ENCODE measurements around the gene WFDC9.
"Not testable (repeated sequence)": the region's sequence is repeated elsewhere in the genome, so short reads cannot be mapped to it uniquely, and the experiment has no call there.

WFDC9 gene

DNA sequence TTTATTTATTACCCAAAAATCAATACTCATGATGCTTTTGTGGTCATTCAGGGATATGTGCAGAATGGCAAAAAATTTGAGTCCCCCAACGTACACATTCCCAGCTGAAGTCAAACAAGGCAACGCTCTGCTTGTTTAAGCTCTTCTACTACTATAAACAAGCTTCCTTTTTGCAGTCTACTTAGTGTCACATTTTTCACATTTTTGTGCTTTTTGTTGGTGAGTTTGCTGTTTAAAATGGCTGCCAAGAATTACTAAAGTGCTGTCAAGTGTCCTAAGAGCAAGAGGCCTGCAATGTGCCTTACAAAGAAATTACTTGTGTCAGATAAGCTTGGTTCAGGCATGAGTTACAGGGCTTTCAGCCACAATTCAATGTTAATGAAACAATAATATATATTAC, 54.1 kb downstream of the WFDC9 start:
- H3K9ac ChIP-seq (ENCODE audit: low read depth, low read length, poor library complexity, severe bottlenecking): no peak overlapping the region
- H3K36me3 ChIP-seq (ENCODE audit: insufficient read depth, low read length): no peaks in the 10 kb centered on the region
- H3K4me1 ChIP-seq (ENCODE audit: insufficient read depth, low read length, poor library complexity, severe bottlenecking): no peaks in the 10 kb centered on the region
- H2AFZ ChIP-seq (ENCODE audit: low read length): no peak overlapping the region
- no peaks in the 10 kb centered on the region for H3F3A ChIP-seq (ENCODE audit: low read depth)
- H3K27me3 ChIP-seq (ENCODE audit: insufficient read depth, low read length, poor library complexity, severe bottlenecking): no peaks in the 10 kb centered on the region
- H3K9me3 ChIP-seq (ENCODE audit: insufficient read depth, low read depth, low read length): no peaks in the 10 kb centered on the region
- no peaks in the 10 kb centered on the region for H4K20me1 ChIP-seq (ENCODE audit: insufficient read depth, low read length, poor library complexity, severe bottlenecking)
- H3K79me2 ChIP-seq (ENCODE audit: insufficient read depth, low read length): no peaks in the 10 kb centered on the region
- H3K4me2 ChIP-seq (ENCODE audit: low read depth, low read length, poor library complexity, severe bottlenecking): no peak overlapping the region
- no peak overlapping the region for H3K4me3 ChIP-seq (ENCODE audit: low read length, poor library complexity, severe bottlenecking)
- TF ChIP-seq, protein P1, sequence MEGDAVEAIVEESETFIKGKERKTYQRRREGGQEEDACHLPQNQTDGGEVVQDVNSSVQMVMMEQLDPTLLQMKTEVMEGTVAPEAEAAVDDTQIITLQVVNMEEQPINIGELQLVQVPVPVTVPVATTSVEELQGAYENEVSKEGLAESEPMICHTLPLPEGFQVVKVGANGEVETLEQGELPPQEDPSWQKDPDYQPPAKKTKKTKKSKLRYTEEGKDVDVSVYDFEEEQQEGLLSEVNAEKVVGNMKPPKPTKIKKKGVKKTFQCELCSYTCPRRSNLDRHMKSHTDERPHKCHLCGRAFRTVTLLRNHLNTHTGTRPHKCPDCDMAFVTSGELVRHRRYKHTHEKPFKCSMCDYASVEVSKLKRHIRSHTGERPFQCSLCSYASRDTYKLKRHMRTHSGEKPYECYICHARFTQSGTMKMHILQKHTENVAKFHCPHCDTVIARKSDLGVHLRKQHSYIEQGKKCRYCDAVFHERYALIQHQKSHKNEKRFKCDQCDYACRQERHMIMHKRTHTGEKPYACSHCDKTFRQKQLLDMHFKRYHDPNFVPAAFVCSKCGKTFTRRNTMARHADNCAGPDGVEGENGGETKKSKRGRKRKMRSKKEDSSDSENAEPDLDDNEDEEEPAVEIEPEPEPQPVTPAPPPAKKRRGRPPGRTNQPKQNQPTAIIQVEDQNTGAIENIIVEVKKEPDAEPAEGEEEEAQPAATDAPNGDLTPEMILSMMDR (conservative IDR thresholded peaks at IDR 0.05; ENCODE audit: low read length): no peak
- TF ChIP-seq EZH2phosphoT487 (IDR thresholded peaks at IDR 0.05; ENCODE audit: borderline replicate concordance): no peak
- no peaks in the 10 kb centered on the region for H3K9me2 ChIP-seq (replicated peaks; ENCODE audit: low read depth, low read length)

GRCh38 chr20:45575931-45576330, 55.2 kb downstream of the WFDC9 start:
- H3K4me3 ChIP-seq (ENCODE audit: low read length, poor library complexity, severe bottlenecking): no peak overlapping the region
- H3F3A ChIP-seq (ENCODE audit: low read depth): no peaks in the 10 kb centered on the region
- no peak overlapping the region for H3K4me2 ChIP-seq (ENCODE audit: low read depth, low read length, poor library complexity, severe bottlenecking)
- no peaks in the 10 kb centered on the region for H3K27me3 ChIP-seq (ENCODE audit: insufficient read depth, low read length, poor library complexity, severe bottlenecking)
- no peaks in the 10 kb centered on the region for H3K9me3 ChIP-seq (ENCODE audit: insufficient read depth, low read depth, low read length)
- H3K4me1 ChIP-seq (ENCODE audit: insufficient read depth, low read length, poor library complexity, severe bottlenecking): no peaks in the 10 kb centered on the region
- no peaks in the 10 kb centered on the region for H4K20me1 ChIP-seq (ENCODE audit: insufficient read depth, low read length, poor library complexity, severe bottlenecking)
- H3K36me3 ChIP-seq (ENCODE audit: insufficient read depth, low read length): no peaks in the 10 kb centered on the region
- H2AFZ ChIP-seq (ENCODE audit: low read length): no peak overlapping the region
- no peak overlapping the region for H3K9ac ChIP-seq (ENCODE audit: low read depth, low read length, poor library complexity, severe bottlenecking)
- H3K79me2 ChIP-seq (ENCODE audit: insufficient read depth, low read length): no peaks in the 10 kb centered on the region
- TF ChIP-seq, protein P1 (conservative IDR thresholded peaks at IDR 0.05; ENCODE audit: low read length): no peak
- TF ChIP-seq EZH2phosphoT487 (IDR thresholded peaks at IDR 0.05; ENCODE audit: borderline replicate concordance): no peak
- H3K9me2 ChIP-seq (replicated peaks; ENCODE audit: low read depth, low read length): no peaks in the 10 kb centered on the region

GRCh38 chr20:45569650-45570049, 61.4 kb downstream of the WFDC9 start:
- H3K4me3 ChIP-seq (ENCODE audit: low read length, poor library complexity, severe bottlenecking); H4K20me1 ChIP-seq (ENCODE audit: insufficient read depth, low read length, poor library complexity, severe bottlenecking); H3K36me3 ChIP-seq (ENCODE audit: insufficient read depth, low read length); H3F3A ChIP-seq (ENCODE audit: low read depth); H3K27me3 ChIP-seq (ENCODE audit: insufficient read depth, low read length, poor library complexity, severe bottlenecking); H3K4me2 ChIP-seq (ENCODE audit: low read depth, low read length, poor library complexity, severe bottlenecking); H3K4me1 ChIP-seq (ENCODE audit: insufficient read depth, low read length, poor library complexity, severe bottlenecking); H3K9me2 ChIP-seq (replicated peaks; ENCODE audit: low read depth, low read length); H2AFZ ChIP-seq (ENCODE audit: low read length); H3K9ac ChIP-seq (ENCODE audit: low read depth, low read length, poor library complexity, severe bottlenecking); H3K9me3 ChIP-seq (ENCODE audit: insufficient read depth, low read depth, low read length); H3K79me2 ChIP-seq (ENCODE audit: insufficient read depth, low read length): not testable (repeated sequence)

DNA sequence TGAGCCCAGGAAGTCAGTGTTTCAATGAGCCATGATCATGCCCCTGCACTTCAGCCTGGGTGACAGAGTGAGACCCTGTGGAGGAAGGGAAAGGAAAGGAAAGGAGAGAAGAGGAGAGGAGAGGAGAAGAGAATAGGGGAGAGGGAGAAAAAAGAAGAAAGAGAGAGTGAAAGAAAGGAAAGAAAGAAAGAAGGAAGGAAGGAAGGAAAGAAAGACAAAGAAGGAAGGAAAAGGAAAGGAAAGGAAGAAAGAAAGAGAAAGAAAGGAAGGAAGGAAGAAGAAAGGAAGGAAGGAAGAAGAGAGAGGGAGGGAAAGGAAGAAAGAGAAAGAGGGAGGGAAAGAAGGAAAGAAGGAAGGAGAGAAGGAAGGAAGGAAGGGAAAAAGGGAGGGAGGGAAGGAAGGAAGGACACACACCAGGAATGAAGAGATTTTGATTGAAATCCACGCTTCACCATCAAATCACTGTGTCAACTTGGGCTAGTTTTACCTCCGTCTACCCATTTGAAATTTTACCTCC, 66.3 kb downstream of the WFDC9 start:
- Histone ChIP-seq H2AFZ (ENCODE audit: low read length) (no peak overlapping the region), H4K20me1 (ENCODE audit: insufficient read depth, low read length, poor library complexity, severe bottlenecking) (no peaks in the 10 kb centered on the region), H3K36me3 (ENCODE audit: insufficient read depth, low read length) (no peaks in the 10 kb centered on the region), H3K9me2 (replicated peaks; ENCODE audit: low read depth, low read length) (no peaks in the 10 kb centered on the region), H3K4me3 (ENCODE audit: low read length, poor library complexity, severe bottlenecking) (no peak overlapping the region), H3K9ac (ENCODE audit: low read depth, low read length, poor library complexity, severe bottlenecking) (no peak overlapping the region), H3F3A (ENCODE audit: low read depth) (no peaks in the 10 kb centered on the region), H3K9me3 (ENCODE audit: insufficient read depth, low read depth, low read length) (no peaks in the 10 kb centered on the region), H3K79me2 (ENCODE audit: insufficient read depth, low read length) (no peaks in the 10 kb centered on the region), H3K27me3 (ENCODE audit: insufficient read depth, low read length, poor library complexity, severe bottlenecking) (no peaks in the 10 kb centered on the region), H3K4me1 (ENCODE audit: insufficient read depth, low read length, poor library complexity, severe bottlenecking) (no peaks in the 10 kb centered on the region), H3K4me2 (ENCODE audit: low read depth, low read length, poor library complexity, severe bottlenecking) (no peak overlapping the region)
- TF ChIP-seq, protein P1 (conservative IDR thresholded peaks at IDR 0.05; ENCODE audit: low read length): no peak
- TF ChIP-seq EZH2phosphoT487 (IDR thresholded peaks at IDR 0.05; ENCODE audit: borderline replicate concordance): no peak
